HepG2 (cell line): Measurements from ENCODE around the gene SLC15A5. TPM values are rescaled to one million over a fixed set of nuclear protein-coding genes. Genes with fewer than 3 reads are reported as not detected.

Experiments
- ATAC-seq: fragments of 200-7000 bp; cut with Tn5 transposase; 3 replicates; pipeline ENCODE4 v1.9.1; 2020; ENCODE audit warnings: mild to moderate bottlenecking, moderate library complexity
- BruUV-seq: library from RNA; stranded (reverse); fragments of 400-500 nt; replicated peaks from 2 replicates; lab custom pipeline; 2021; lab: Mats Ljungman, UMichigan
- CTCF ChIA-PET: fragments of 300-600 bp; formaldehyde crosslinking; extraction: SDS; loops from one replicate; lab custom pipeline; 2021; ENCODE audit warnings: low total read pairs, inconsistent platforms, low intra/inter-chr PET ratio; lab: Yijun Ruan, JAX
- POLR2A ChIA-PET: fragments of 350-600 bp; sonication (Branson Sonifier 250); formaldehyde crosslinking; loops from one replicate; lab custom pipeline; 2020; ENCODE audit warnings: antibody characterized with exemption, inconsistent platforms; lab: Yijun Ruan, JAX
- DNase-seq: peaks from one replicate; pipeline ENCODE4 v3.0.0-alpha.2; 2015; ENCODE audit warnings: low spot score
- FAIRE-seq: peaks from 3 replicates; lab custom pipeline; 2011; peaks lifted over from hg19 to GRCh38; lab: Jason Lieb, UNC
- H2AFZ ChIP-seq: one replicate; pipeline ENCODE4 v1.6.1; 2011; ENCODE audit warnings: low read length, inconsistent platforms
- H3K27ac ChIP-seq: fragments of 300-600 bp; 3 replicates; pipeline ENCODE4 v1.8.0; 2011; ENCODE audit warnings: mixed run types, mild to moderate bottlenecking, mixed read lengths, low read length, inconsistent platforms; ENCODE audit not compliant: insufficient read depth; ENCODE audit errors: extremely low read length
- H3K27me3 ChIP-seq, 2 experiments: fragments of 200-600 bp in 1 of 2; 2 replicates in 1 of 2; 3 replicates in 1 of 2; pipeline versions ENCODE4 v1.6.0 to v1.8.0; 2011; ENCODE audit warnings: low read length in 2 of 2, mild to moderate bottlenecking in 2 of 2, moderate library complexity in 2 of 2, inconsistent platforms in 1 of 2; ENCODE audit not compliant: insufficient read depth in 2 of 2, control insufficient read depth in 1 of 2
- H3K36me3 ChIP-seq, 2 experiments: fragments of 200-600 bp in 1 of 2; replicated peaks in 1 of 2; 2 replicates in 1 of 2; 3 replicates in 1 of 2; pipeline versions ENCODE4 v1.5.1 to v1.8.0; 2011; ENCODE audit warnings: low read length in 2 of 2, inconsistent platforms in 1 of 2; ENCODE audit not compliant: insufficient read depth in 2 of 2, control insufficient read depth in 1 of 2
- H3K4me1 ChIP-seq: 2 replicates; pipeline ENCODE4 v1.5.1; 2012; ENCODE audit warnings: low read length, inconsistent platforms; ENCODE audit not compliant: insufficient read depth
- H3K4me2 ChIP-seq: 2 replicates; pipeline ENCODE4 v1.6.0; 2011; ENCODE audit warnings: low read depth, low read length, inconsistent platforms
- H3K4me3 ChIP-seq, 3 experiments: fragments of 200-600 bp in 1 of 3; sonication (generic), shearing (Covaris generic) in 1 of 3; replicated peaks in 1 of 3; 2 replicates each; pipeline ENCODE4 v1.5.1; 2011 to 2016; ENCODE audit warnings: low read length in 3 of 3, inconsistent platforms in 2 of 3, low read depth in 2 of 3, mild to moderate bottlenecking in 2 of 3, control low read depth in 1 of 3, mixed read lengths in 1 of 3; ENCODE audit not compliant: insufficient read depth in 1 of 3
- H3K79me2 ChIP-seq: one replicate; pipeline ENCODE4 v1.6.1; 2011; ENCODE audit warnings: low read length, inconsistent platforms; ENCODE audit not compliant: insufficient read depth
- H3K9ac ChIP-seq: 2 replicates; pipeline ENCODE4 v1.6.0; 2011; ENCODE audit warnings: mild to moderate bottlenecking, low read depth, low read length, inconsistent platforms; ENCODE audit not compliant: insufficient read depth
- H3K9me3 ChIP-seq: 2 replicates; pipeline ENCODE4 v1.5.1; 2012; ENCODE audit warnings: mild to moderate bottlenecking, low read length
- H4K20me1 ChIP-seq: 2 replicates; pipeline ENCODE4 v1.6.0; 2011; ENCODE audit warnings: inconsistent platforms, mild to moderate bottlenecking, low read length, moderate library complexity; ENCODE audit not compliant: insufficient read depth
- ATF6 ChIP-seq: sonication (generic); formaldehyde crosslinking; conservative IDR thresholded peaks from 2 replicates; pipeline ENCODE4 v1.4.0; 2020; ENCODE audit warnings: missing genetic modification reagents
- DNMT3B ChIP-seq: conservative IDR thresholded peaks from 2 replicates; pipeline ENCODE4 v1.6.1; 2016; ENCODE audit warnings: missing biosample characterization, control low read depth
- DPF2 ChIP-seq: sonication (generic); formaldehyde crosslinking; IDR thresholded peaks from 2 replicates; pipeline ENCODE4 v1.4.0; 2020; ENCODE audit warnings: mild to moderate bottlenecking, low read depth, missing genetic modification reagents, borderline replicate concordance
- FLYWCH1 ChIP-seq: sonication (generic); formaldehyde crosslinking; IDR thresholded peaks from 2 replicates; pipeline ENCODE4 v1.8.1; 2023; ENCODE audit warnings: mild to moderate bottlenecking, missing genetic modification reagents
- HNRNPL ChIP-seq: fragments of 200-400 bp; formaldehyde crosslinking; IDR thresholded peaks from 2 replicates; pipeline ENCODE4 v1.6.1; 2017; ENCODE audit warnings: mild to moderate bottlenecking, low read depth, low read length
- NFKB2 ChIP-seq: sonication (generic); formaldehyde crosslinking; IDR thresholded peaks from 2 replicates; pipeline ENCODE4 v1.4.0; 2020; ENCODE audit warnings: missing genetic modification reagents, borderline replicate concordance
- POGK ChIP-seq: sonication (generic); formaldehyde crosslinking; conservative IDR thresholded peaks from 2 replicates; pipeline ENCODE4 v1.8.0; 2022; ENCODE audit warnings: mild to moderate bottlenecking, moderate library complexity, missing genetic modification reagents
- SKIL ChIP-seq: sonication (generic); formaldehyde crosslinking; IDR thresholded peaks from 2 replicates; pipeline ENCODE4 v1.8.0; 2022; ENCODE audit warnings: missing genetic modification reagents, mild to moderate bottlenecking, moderate library complexity, borderline replicate concordance
- SP140L ChIP-seq: sonication (generic); formaldehyde crosslinking; IDR thresholded peaks from 2 replicates; pipeline ENCODE4 v1.4.0; 2020; ENCODE audit warnings: missing genetic modification reagents, borderline replicate concordance
- YEATS4 ChIP-seq: sonication (generic); formaldehyde crosslinking; IDR thresholded peaks from 2 replicates; pipeline ENCODE4 v1.4.0; 2020; ENCODE audit warnings: missing genetic modification reagents, borderline replicate concordance
- ZBTB37 ChIP-seq: sonication (generic); formaldehyde crosslinking; IDR thresholded peaks from 2 replicates; pipeline ENCODE4 v1.4.0; 2020; ENCODE audit warnings: mild to moderate bottlenecking, missing genetic modification reagents
- ZKSCAN8 ChIP-seq: IDR thresholded peaks from 2 replicates; pipeline ENCODE4 v1.6.1; 2016; ENCODE audit warnings: borderline replicate concordance, missing genetic modification reagents, missing compliant biosample characterization
- ZNF382 ChIP-seq: sonication (generic); formaldehyde crosslinking; IDR thresholded peaks from 2 replicates; pipeline ENCODE4 v1.5.0; 2020; ENCODE audit warnings: missing genetic modification reagents, mild to moderate bottlenecking, borderline replicate concordance
- ZNF569 ChIP-seq: sonication (generic); formaldehyde crosslinking; IDR thresholded peaks from 2 replicates; pipeline ENCODE4 v1.5.0; 2020; ENCODE audit warnings: mild to moderate bottlenecking, missing genetic modification reagents, moderate library complexity, borderline replicate concordance
- ZNF781 ChIP-seq: sonication (generic); formaldehyde crosslinking; IDR thresholded peaks from 2 replicates; pipeline ENCODE4 v1.5.1; 2020; ENCODE audit warnings: borderline replicate concordance, mild to moderate bottlenecking, missing genetic modification reagents; ENCODE audit errors: not compliant biosample characterization
- WGBS: methylation state at CpG from one replicate; pipeline ENCODE4 v1.1.6; 2017; ENCODE audit warnings: low lambda C conversion rate; 5-methylcytosine and 5-hydroxymethylcytosine counted together
- in situ Hi-C: cut with HindIII; loops from 2 replicates; pipeline ENCODE4 v1.10.0; 2017; ENCODE audit warnings: low pct_unique_long_range_greater_than_20kb; ENCODE audit not compliant: extremely low pct_ligation_motif_present
- intact Hi-C: fragments of 100-400 bp; cut with micrococcal nuclease; formaldehyde crosslinking; loops from one replicate; pipeline ENCODE4 v1.10.0; 2022; ENCODE audit not compliant: unreplicated experiment
- polyA plus RNA-seq, 8 experiments: library from polyadenylated mRNA; depleted of rRNA in 3 of 8; stranded (reverse) in 7 of 8; unstranded in 1 of 8; fragments of >200 nt; fragmentation: Illumina TruSeq in 4 of 8; extraction: Trizol in 4 of 8; gene quantifications; 2 replicates each; pipeline versions ENCODE4 v1.2.1 to v1.2.3, GENCODE V29; 2011 to 2016; ENCODE audit warnings: low read depth in 4 of 8, missing spikeins in 1 of 8, mixed read lengths in 1 of 8; ENCODE audit not compliant: insufficient read depth in 1 of 8
- total RNA-seq, 5 experiments: library from RNA; depleted of rRNA; stranded (reverse); fragments of >200 nt; fragmentation: Illumina TruSeq; extraction: Trizol; gene quantifications; 2 replicates each; pipeline ENCODE4 v1.2.3, GENCODE V29; 2016; ENCODE audit warnings: low read depth in 1 of 5

Gene SLC15A5
- total and polyA plus RNA-seq, 2 of the 13 experiments (the other 11 are each of a cell fraction or from before 2014, with no cell fraction given) = not detected

GRCh38 chr12:16229676-16230075 lies 47.8 kb downstream of the SLC15A5 start:
- no TSS peak for BruUV-seq

More at GRCh38 chr12:16229676-16230075, 47.8 kb downstream of the SLC15A5 start:
- POLR2A ChIA-PET = no interaction called here
- H3K79me2 ChIP-seq = no peaks in the 10 kb centered on the region
- DNase-seq (no peak), ATAC-seq (no peak), FAIRE-seq (no peak)
- CTCF ChIA-PET = no interaction called here
- H3K4me1 ChIP-seq = no peaks in the 10 kb centered on the region
- no peak overlapping the region for H2AFZ ChIP-seq
- no peaks in the 10 kb centered on the region for H3K36me3 ChIP-seq
- intact Hi-C loops (no loop called here), in situ Hi-C loops (no loop called here)
- no peak overlapping the region for H3K4me2 ChIP-seq
- no peak overlapping the region for H3K9ac ChIP-seq
- no peaks in the 10 kb centered on the region for H4K20me1 ChIP-seq
- no peak overlapping the region for H3K27ac ChIP-seq
- H3K4me3 ChIP-seq = no peak overlapping the region
- no peaks in the 10 kb centered on the region for H3K27me3 ChIP-seq
- WGBS = 0% methylated on average over 1 of the region's 1 CpG
- H3K9me3 ChIP-seq = peaks cover 16% of the 10 kb centered on the region
- no peak for TF ChIP-seq SP140L (CRISPR knock-in tag)
- no peak for TF ChIP-seq FLYWCH1 (CRISPR knock-in tag)
- TF ChIP-seq ZNF781 (CRISPR knock-in tag) = no peak
- TF ChIP-seq ZKSCAN8 = no peak
- no peak for TF ChIP-seq ZNF569
- TF ChIP-seq ATF6 = no peak
- no peak for TF ChIP-seq HNRNPL
- no peak for TF ChIP-seq ZNF382 (CRISPR knock-in tag)
- TF ChIP-seq DPF2 (CRISPR knock-in tag) = no peak
- TF ChIP-seq ZBTB37 (CRISPR knock-in tag) = no peak
- no peak for TF ChIP-seq YEATS4 (CRISPR knock-in tag)
- TF ChIP-seq POGK = no peak
- TF ChIP-seq SKIL (CRISPR knock-in tag) = no peak
- TF ChIP-seq DNMT3B (CRISPR knock-in tag) = no peak
- TF ChIP-seq NFKB2 (CRISPR knock-in tag) = no peak
